ENCODE results near the gene CYB5R4.
A peak's percentile ranks its signal among the peaks of the same experiment; 100 is the strongest.
"Not testable (repeated sequence)": the region's sequence is repeated elsewhere in the genome, so short reads cannot be mapped to it uniquely, and the experiment has no call there.

CYB5R4 gene

DNA sequence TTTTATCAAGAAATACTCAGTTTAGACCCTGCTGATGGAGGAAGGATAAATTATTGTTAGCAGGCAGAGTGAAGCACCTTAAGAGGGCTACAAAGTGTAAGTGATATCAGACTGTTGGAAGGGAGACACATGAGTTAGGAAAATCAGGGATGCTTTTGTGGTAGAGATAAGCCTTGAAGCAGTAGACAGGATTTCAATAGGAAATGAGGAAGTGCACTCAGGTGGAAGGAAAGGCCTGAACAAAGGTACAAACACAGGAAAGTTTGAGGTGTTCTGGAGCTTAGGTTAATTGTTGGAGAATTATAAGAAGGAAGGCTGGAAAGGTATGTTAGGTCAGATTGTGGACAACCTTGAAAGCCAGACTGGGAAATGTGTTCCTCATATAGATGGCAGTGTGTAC, 7.6 kb downstream of the CYB5R4 start:
- no peak for DNase-seq

DNA sequence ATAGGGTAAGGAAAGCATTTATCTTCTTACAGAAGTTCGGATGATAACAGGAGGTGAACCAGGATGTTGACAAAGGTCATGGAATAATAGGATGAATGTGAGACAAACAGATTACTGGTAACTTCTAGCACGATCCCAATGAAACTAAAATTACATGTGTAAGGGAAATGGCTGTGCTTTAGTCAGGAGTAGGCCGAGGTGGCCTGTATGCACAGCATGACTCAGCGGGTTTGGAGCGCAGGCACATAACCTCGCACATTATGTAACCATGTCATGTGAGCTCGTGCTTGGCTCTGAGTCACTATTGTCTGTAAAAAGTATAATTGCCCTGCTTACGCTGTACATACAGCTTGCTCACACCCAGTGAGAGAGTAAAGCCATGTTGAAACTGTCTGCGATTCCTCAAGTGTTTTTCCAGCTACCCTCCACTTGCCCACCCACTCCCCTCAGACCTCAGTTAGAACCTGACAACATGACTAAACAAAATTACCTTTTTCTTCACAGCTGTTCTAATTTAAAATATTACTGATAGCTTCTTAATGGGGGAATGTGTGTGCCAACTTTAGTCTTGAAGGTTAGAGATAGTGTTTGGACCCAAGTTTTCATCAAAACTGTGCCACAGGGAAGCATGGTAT, 8.2 kb downstream of the CYB5R4 start:
- peak; percentile 17 for DNase-seq

DNA sequence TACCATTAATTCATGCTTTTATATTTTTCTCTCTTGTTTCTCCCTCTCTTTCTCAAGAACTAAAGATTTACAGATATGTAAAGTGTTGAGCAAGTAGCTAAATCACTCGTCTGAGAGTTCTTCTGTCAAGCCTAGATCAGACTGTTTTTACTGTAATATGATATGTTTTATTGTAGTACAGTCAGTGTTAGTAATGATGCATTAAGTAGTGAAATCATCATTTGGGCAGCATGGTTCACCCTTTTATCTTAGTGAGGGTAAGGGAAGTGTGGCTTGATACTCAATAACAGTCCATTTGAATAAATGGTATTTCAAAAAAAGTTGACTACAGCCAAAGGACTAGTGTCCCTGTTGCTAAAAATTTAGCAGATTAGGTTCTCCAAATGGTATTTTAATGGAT, 9.2 kb downstream of the CYB5R4 start:
- DNase-seq: no peak

DNA sequence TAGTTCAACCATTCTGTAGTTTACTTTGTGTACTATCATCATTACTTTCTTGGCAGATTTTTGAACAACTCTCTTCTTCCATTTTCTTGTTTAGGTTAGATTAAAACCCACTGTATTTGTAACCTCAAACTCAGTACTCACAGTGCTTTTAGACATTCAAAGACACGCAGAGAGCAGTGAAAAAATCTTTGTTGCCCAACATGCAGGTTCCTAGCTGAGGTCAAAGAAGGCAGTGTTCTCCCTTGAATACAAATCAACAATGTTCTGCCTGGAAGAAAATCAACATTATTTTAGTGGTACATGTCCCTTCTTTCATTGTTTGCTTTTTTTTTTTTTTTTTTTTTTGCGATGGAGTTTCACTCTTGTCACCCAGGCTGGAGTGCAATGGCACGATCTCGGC, 11.2 kb downstream of the CYB5R4 start:
- no peak for DNase-seq

- no peak for DNase-seq
Observed at GRCh38 chr6:83872386-83873118, 13.1 kb downstream of the CYB5R4 start.

DNA sequence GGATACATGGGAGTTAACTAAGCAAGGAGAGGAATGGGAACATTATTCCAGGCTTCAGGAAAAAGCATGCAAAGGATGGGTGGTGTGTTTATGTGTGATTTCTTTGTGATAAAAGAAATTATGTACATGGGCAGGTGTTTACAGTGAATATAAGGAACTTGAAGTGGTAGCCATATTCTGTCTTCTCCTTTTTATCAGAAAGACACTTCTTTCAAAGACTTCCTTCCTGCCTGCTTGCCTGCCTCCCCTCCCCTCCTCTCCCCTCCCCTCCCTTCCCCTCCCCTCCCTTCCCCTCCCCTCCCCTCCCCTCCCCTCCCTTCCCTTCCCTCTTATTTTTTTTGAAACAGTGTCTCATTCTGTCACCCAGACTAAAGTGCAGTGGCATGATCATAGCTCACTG, 14.4 kb downstream of the CYB5R4 start:
- no peak for DNase-seq

- no peak for DNase-seq
Observed at GRCh38 chr6:83875843-83876242, 16.4 kb downstream of the CYB5R4 start.

DNA sequence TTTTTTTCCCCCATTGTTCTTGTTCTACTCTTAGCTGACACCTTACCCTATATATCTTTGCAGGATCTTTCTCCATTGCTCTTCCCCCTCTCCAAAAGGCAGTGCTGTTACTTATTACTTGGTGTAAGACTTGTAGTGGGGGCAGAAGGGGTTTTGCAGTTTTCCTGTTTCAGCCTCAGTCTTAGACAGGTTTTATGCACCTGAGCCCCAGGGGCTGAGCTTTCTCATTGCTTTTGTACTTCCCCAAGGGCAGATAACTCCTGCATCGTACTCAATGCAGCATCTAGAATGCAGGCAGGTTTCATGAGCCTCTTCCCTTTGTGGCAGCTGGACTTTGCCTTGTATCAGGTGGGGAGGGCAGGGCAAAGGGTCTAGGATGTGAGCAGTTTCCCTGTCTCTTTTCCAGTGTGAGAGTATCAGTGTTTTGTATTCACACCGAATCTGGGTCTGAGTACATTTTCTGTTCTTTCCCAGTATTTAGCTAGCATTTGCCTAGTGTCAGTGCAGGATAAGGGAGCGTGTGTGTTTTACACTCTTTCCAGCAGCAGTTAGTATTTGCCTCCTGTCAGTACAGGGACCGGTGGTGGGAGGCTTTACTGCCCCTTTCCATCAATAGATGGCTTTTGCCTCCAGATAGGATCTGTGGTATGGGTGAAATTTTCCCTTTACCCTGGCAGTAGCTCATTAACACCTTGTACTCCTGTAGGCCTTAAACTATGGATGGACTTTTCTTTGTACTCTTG, 19.6 kb downstream of the CYB5R4 start:
- DNase-seq: no peak

DNA sequence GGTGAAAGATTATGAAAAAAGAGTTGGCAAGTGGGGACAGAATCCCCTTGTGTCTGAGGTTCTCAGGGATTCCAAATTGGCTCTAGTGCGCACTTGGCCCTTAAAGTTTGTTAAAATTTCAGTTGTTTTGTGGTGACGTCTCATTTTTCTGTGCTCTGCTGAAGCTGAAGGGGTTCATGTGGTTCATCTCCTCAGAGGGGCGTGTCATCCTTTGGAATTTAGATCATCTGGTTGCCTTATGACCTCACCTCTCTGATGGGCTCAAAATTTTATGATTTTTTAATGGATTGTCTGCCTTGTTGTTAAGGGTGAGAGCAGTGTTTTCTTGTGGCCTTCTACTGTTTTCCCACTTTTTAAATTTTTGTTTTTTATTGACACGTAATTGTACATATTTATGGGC, 20.3 kb downstream of the CYB5R4 start:
- DNase-seq: no peak

DNA sequence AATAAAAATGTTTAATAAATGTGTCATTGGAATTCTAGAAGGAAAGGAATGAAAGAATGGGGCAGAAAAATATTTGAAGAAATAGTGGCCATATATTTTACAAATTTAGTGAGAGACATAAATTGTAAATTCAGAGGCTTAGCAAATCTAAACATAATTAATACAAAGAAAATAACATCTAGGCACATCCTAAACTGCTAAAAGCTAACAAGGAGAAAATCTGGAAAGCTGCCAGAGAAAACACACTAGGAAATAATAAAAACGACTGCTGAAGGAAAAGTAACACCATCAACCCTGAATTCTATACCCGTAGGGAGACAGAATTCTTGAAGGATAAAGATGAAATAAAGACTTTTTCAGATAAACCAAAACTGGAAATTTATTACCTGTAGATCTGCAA, 23.8 kb downstream of the CYB5R4 start:
- no peak for DNase-seq

GRCh38 chr6:83884523-83884922, 25.0 kb downstream of the CYB5R4 start:
- no peak for DNase-seq

DNA sequence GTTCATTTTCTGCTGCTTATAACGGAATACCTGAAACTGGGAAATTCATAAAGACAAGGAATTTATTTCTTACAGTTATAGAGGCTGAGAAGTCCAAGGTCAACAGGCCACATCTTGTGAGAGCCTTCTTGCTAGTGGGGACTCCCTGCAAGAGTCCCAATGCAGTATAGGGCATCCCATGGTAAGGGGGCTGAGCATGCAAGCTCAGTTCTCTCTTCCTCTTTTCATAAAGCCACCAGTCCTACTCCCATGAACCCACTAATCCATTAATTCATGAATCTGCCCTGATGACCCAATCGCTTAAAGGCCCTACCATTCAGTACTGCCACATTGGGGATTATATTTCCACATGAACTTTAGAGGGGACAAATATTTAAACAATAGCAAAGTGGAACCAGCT, 26.5 kb downstream of the CYB5R4 start:
- no peak for DNase-seq

- no peak for DNase-seq
Observed at GRCh38 chr6:83889621-83890020, 30.1 kb downstream of the CYB5R4 start.

- no peak for DNase-seq
Observed at GRCh38 chr6:83890520-83890919, 31.0 kb downstream of the CYB5R4 start.

DNA sequence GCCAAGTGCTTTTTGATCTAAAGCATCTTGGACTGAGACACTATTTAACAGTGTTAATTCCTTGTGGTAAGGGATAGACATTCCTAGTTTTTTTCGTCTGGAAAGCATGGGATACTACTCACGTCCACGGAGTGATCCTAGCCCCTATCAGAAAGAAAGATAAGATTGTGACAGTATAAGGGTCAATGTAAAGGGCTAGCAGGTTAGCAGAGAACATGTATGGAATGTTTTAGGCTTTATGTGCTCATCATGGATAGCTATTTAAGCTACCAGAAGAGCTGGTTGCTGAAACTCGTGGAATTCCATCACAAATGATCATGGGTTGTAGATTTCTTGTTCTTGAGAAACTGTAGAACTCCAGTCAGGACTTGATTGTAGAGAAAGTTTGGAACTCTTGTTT, 32.1 kb downstream of the CYB5R4 start:
- no peak for DNase-seq

GRCh38 chr6:83893024-83893423, 33.5 kb downstream of the CYB5R4 start:
- no peak for DNase-seq

- DNase-seq: not testable (repeated sequence)
Observed at GRCh38 chr6:83897094-83897493, 37.6 kb downstream of the CYB5R4 start.

GRCh38 chr6:83901624-83902023, 42.1 kb downstream of the CYB5R4 start:
- DNase-seq: no peak

DNA sequence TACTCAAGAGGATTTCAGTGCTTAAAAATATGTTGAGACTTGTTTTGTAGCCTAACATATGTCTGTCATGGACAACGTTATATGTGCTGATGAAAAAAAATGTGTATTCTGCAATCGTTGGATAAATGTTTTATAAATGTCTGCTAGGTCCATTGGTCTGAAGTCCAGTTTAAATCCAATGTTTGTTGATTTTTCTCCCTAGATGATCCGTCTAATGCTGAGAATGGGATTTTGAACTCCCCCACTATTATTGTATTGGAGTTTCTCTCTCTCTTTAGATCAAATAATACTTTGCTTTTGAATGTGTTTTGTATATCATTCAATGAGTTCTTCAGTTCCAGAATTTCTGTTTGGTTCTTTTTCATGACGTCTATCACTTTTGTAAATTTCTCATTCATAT, 44.9 kb downstream of the CYB5R4 start:
- no peak for DNase-seq

DNA sequence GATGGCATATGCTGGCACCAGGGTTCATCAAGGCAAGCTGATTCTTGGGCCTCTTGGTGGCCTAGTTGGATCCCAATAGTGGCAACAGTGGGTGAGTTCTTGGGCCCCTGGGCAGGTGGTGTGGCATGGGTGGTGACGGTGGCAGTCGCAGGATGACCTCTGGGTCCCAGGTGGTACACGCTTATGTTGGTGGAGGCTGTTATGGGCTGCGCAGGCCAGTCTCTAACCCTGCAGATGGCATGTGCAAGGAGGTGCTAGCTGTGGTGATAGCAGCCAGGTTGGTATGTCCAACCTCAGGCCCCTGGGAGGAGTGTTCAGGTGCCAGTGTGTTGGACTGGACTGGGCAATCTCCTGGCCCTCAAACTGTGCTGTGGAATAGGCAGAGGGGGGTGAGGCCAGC, 46.2 kb downstream of the CYB5R4 start:
- DNase-seq: no peak

GRCh38 chr6:83907623-83908390, 48.3 kb downstream of the CYB5R4 start:
- DNase-seq: not testable (repeated sequence)

DNA sequence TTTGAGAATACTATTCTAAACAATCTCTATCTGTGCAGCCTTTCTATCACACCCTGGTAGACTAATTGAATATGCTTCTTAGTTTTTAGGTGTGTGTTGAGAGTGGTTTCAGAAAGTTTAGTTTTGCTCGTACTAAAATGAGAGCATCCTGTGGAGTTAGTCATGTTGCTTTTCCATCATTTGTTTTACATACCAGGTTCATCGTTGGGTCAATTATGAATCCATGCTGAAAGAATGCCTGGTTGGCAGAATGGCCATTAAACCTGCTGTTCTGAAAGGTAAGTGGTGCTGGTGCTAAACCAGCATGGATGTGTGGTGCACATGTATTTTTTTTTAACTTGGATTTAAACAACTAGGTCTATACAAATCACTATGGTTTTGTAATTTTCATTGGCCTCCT, 49.3 kb downstream of the CYB5R4 start:
- DNase-seq: no peak

DNA sequence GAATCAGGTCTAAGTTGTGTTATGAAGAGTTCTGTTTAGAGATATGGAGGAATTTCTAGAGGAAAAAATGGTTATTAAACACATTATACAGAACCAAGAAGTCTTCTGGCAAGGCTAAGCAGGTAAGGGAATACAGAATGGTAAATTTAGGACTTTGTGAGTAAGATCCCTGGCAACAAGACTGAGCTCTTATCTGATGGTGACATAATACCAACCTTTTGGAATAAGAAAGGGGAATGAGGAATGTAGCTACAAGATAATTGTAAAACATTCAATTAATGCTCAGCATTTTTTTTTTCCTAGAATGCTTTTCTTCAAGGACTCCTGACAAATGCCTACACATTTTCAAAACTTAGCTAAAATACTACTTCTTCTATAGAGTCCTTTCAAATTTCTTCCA, 51.8 kb downstream of the CYB5R4 start:
- DNase-seq: no peak

Measured in stimulated activated CD4-positive, alpha-beta T cell treated with anti-CD3 and anti-CD28 coated beads, Interleukin-15, amount 100 ng/mL, for 24 hours (primary cell).